ENCODE measurements around the gene ATG4C.

The ATG4C gene

DNA sequence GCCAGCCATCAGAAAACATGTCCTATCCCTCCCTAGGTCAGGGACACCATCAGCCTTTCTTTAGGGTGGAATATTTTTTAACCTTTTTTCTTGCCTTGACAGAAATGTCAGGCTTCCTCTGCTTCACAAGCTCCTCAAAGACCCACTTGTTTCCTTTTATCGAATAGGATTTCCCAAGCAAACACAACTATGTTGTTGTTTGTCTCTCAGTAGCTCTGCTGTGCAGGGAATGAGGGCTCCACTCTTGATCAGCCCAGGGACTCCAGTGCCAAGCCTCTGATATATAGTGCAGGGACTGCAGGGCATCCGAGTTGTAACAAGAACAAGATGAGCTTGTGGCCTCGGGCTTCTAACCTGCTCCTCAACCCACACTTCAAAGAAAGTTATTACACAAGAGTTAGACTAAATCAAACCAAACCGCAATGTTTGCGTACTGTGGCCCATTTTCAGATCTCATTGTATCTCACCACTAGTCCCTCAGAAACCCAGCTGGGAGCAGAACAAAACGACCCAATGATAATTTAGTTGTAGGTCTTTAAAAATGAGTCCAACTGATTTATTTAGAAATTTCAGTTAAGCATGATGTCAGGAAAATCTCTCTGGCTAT lies 108.1 kb downstream of the ATG4C start:
- DNase-seq (ENCODE audit: low spot score) (no peak), ATAC-seq (ENCODE audit: low read depth) (0 out of 3 replicates have a peak, but pooled peaks have one; percentile 25)
- TF ChIP-seq CTCF (IDR thresholded peaks at IDR 0.05; ENCODE audit: poor library complexity, severe bottlenecking): no peak
- H3K36me3 ChIP-seq (ENCODE audit: low read depth): no peaks in the 10 kb centered on the region
- H3K4me1 ChIP-seq (ENCODE audit: insufficient read depth, poor library complexity, severe bottlenecking): no peaks in the 10 kb centered on the region
- no peak overlapping the region for H3K27ac ChIP-seq (ENCODE audit: poor library complexity, severe bottlenecking)
- H3K4me3 ChIP-seq (ENCODE audit: severe bottlenecking): no peak overlapping the region
- no peaks in the 10 kb centered on the region for H3K9me3 ChIP-seq (ENCODE audit: severe bottlenecking)
- no peaks in the 10 kb centered on the region for H3K27me3 ChIP-seq (ENCODE audit: insufficient read depth, poor library complexity, severe bottlenecking)

DNA sequence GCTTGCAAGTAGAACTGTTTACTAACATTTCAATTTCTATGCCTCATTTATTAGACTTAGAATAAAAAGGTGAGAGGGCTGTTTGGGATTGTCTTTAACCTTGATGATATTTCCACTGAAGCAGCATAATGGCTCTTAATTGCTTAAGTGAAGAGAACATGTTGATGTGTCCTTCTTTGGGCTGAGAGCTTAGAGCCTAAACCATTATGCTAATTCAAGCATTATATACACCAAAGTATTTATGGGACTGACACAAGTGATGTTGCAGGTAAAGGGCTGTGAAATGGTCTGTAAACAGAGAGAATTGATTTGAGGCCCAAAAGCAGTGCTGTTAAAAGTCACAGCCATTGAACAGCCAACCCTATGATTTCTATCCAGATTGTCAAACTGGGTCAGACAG lies 113.9 kb downstream of the ATG4C start:
- no peak for TF ChIP-seq CTCF (IDR thresholded peaks at IDR 0.05; ENCODE audit: poor library complexity, severe bottlenecking)
- Histone ChIP-seq H3K27ac (ENCODE audit: poor library complexity, severe bottlenecking) (no peak overlapping the region), H3K4me1 (ENCODE audit: insufficient read depth, poor library complexity, severe bottlenecking) (no peaks in the 10 kb centered on the region), H3K9me3 (ENCODE audit: severe bottlenecking) (no peaks in the 10 kb centered on the region), H3K4me3 (ENCODE audit: severe bottlenecking) (no peak overlapping the region), H3K36me3 (ENCODE audit: low read depth) (no peaks in the 10 kb centered on the region), H3K27me3 (ENCODE audit: insufficient read depth, poor library complexity, severe bottlenecking) (no peaks in the 10 kb centered on the region)
- no peak for DNase-seq (ENCODE audit: low spot score)
- no peak for ATAC-seq (ENCODE audit: low read depth)

DNA sequence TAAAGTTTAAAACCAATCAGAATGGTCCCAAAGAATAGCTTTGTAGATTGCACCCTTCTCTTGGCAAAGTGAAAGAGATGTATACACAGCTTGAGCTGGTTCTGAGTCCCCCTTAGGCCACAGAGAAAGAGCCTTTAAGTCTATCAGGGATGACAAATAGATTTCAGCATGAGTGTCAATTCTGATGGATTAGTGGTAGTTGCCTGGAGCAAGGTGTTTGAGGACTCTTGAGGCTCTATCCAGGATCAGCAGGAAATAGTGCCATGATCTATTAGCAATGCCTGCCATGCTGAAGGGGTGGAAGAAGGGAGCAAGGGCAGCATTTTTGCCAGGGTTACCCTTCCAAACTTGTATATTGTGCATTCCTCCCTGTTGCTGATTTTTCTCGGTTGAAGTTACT lies 116.6 kb downstream of the ATG4C start:
- no peaks in the 10 kb centered on the region for H3K4me1 ChIP-seq (ENCODE audit: insufficient read depth, poor library complexity, severe bottlenecking)

GRCh38 chr1:62901650-62902049 lies 117.7 kb downstream of the ATG4C start:
- Histone ChIP-seq H3K36me3 (ENCODE audit: low read depth) (no peaks in the 10 kb centered on the region), H3K27me3 (ENCODE audit: insufficient read depth, poor library complexity, severe bottlenecking) (no peaks in the 10 kb centered on the region), H3K4me3 (ENCODE audit: severe bottlenecking) (no peak overlapping the region), H3K4me1 (ENCODE audit: insufficient read depth, poor library complexity, severe bottlenecking) (no peaks in the 10 kb centered on the region), H3K27ac (ENCODE audit: poor library complexity, severe bottlenecking) (no peak overlapping the region), H3K9me3 (ENCODE audit: severe bottlenecking) (no peaks in the 10 kb centered on the region)
- ATAC-seq (ENCODE audit: low read depth) (no peak), DNase-seq (ENCODE audit: low spot score) (no peak)
- TF ChIP-seq CTCF (IDR thresholded peaks at IDR 0.05; ENCODE audit: poor library complexity, severe bottlenecking): no peak

More for the DNA sequence above, 116.6 kb downstream of the ATG4C start:
- no peak for DNase-seq (ENCODE audit: low spot score)
- Histone ChIP-seq H3K36me3 (ENCODE audit: low read depth) (no peaks in the 10 kb centered on the region), H3K4me3 (ENCODE audit: severe bottlenecking) (no peak overlapping the region), H3K27me3 (ENCODE audit: insufficient read depth, poor library complexity, severe bottlenecking) (no peaks in the 10 kb centered on the region), H3K9me3 (ENCODE audit: severe bottlenecking) (no peaks in the 10 kb centered on the region), H3K27ac (ENCODE audit: poor library complexity, severe bottlenecking) (no peak overlapping the region)
- ATAC-seq (ENCODE audit: low read depth): no peak
- TF ChIP-seq CTCF (IDR thresholded peaks at IDR 0.05; ENCODE audit: poor library complexity, severe bottlenecking): no peak

DNA sequence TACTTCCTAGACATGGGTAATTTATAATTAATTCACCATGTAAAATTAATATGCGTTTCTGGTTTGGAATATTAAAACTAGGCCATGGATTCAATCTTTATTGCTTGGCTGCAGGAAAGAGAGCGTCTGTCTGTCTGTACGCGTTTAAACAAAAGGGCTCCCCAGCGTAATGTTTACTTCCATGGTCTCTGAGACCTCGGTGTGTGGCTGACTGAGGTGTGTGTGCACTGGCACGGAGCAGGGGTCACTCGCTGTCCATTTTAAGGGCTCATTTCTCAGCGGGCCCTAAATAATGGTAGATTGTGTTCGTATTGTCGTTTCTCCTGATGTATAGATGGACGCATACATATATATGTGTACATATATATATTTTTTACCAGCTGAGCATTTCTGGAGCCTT lies 119.6 kb downstream of the ATG4C start:
- no peak for DNase-seq (ENCODE audit: low spot score)
- TF ChIP-seq CTCF (IDR thresholded peaks at IDR 0.05; ENCODE audit: poor library complexity, severe bottlenecking): no peak
- no peaks in the 10 kb centered on the region for H3K4me1 ChIP-seq (ENCODE audit: insufficient read depth, poor library complexity, severe bottlenecking)
- no peak overlapping the region for H3K4me3 ChIP-seq (ENCODE audit: severe bottlenecking)
- ATAC-seq (ENCODE audit: low read depth): no peak
- H3K36me3 ChIP-seq (ENCODE audit: low read depth): no peaks in the 10 kb centered on the region
- H3K9me3 ChIP-seq (ENCODE audit: severe bottlenecking): no peaks in the 10 kb centered on the region
- H3K27me3 ChIP-seq (ENCODE audit: insufficient read depth, poor library complexity, severe bottlenecking): no peaks in the 10 kb centered on the region
- no peak overlapping the region for H3K27ac ChIP-seq (ENCODE audit: poor library complexity, severe bottlenecking)

Measured in RWPE2 (cell line).